Right atrium auricular region (tissue), 2 donors: ENCODE results near the gene MYZAP. TPM values are rescaled to one million over a fixed set of nuclear protein-coding genes. Genes with fewer than 3 reads are reported as not detected.

Source experiments
- DNase-seq: peaks from one replicate; pipeline ENCODE4 v3.0.0-alpha.2; 2019; ENCODE audit warnings: low spot score
- H3K27ac ChIP-seq, 2 donors: fragments of 200-600 bp; sonication (generic); 1 replicate in 1 of 2; 2 replicates in 1 of 2; pipeline ENCODE4 v1.5.1; 2016 to 2019
- H3K27me3 ChIP-seq, 2 donors: fragments of 200-600 bp; sonication (generic); one replicate each; pipeline versions ENCODE4 v1.5.1 to v1.6.0; 2017 to 2019
- H3K36me3 ChIP-seq: fragments of 200-600 bp; sonication (generic); one replicate; pipeline ENCODE4 v1.5.1; 2016
- H3K4me1 ChIP-seq, 2 donors: fragments of 200-600 bp; sonication (generic); one replicate each; pipeline versions ENCODE4 v1.5.1 to v1.6.0; 2017 to 2019
- H3K4me3 ChIP-seq, 2 donors: fragments of 200-600 bp; sonication (generic); 1 replicate in 1 of 2; 2 replicates in 1 of 2; pipeline ENCODE4 v1.5.1; 2017 to 2019; ENCODE audit warnings: mild to moderate bottlenecking in 1 of 2, moderate library complexity in 1 of 2
- H3K9me3 ChIP-seq, 2 donors: fragments of 200-600 bp; sonication (generic); one replicate each; pipeline ENCODE4 v1.5.1; 2019
- total RNA-seq, 2 donors: library from RNA; depleted of rRNA; stranded (reverse); fragments of >200 nt; gene quantifications; one replicate each; pipeline ENCODE4 v1.1.0, GENCODE V29; 2016
- TF ChIP-seq, protein P1 (sequence below), 2 donors: fragments of 200-600 bp; sonication (generic); IDR thresholded peaks; one replicate each; pipeline ENCODE4 v1.5.1; 2019; ENCODE audit warnings: antibody characterized with exemption in 2 of 2

Gene MYZAP
- total RNA-seq, 2 donors from 2014 or later, result 305 to 491 TPM

DNA sequence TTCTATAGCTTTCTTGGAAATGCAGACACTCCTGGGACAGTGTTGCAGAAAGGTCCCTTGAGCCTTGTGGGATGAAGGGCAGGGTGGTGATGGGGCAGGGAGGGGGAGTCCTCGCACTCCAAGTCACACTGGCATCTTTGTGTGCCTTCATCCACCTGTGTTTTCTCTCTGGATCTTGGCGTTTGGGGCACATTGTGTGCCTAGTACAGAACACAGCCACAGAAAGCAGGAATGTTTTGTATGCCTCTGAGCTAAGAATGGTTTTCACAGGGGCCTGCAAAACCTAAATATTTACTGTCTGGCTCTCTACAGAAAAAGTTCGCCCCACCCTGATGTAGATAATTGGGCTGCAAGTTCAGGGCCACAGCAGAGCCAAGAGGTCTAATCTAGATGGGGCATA, 5.7 kb downstream of the MYZAP start:
- TF ChIP-seq, protein P1, sequence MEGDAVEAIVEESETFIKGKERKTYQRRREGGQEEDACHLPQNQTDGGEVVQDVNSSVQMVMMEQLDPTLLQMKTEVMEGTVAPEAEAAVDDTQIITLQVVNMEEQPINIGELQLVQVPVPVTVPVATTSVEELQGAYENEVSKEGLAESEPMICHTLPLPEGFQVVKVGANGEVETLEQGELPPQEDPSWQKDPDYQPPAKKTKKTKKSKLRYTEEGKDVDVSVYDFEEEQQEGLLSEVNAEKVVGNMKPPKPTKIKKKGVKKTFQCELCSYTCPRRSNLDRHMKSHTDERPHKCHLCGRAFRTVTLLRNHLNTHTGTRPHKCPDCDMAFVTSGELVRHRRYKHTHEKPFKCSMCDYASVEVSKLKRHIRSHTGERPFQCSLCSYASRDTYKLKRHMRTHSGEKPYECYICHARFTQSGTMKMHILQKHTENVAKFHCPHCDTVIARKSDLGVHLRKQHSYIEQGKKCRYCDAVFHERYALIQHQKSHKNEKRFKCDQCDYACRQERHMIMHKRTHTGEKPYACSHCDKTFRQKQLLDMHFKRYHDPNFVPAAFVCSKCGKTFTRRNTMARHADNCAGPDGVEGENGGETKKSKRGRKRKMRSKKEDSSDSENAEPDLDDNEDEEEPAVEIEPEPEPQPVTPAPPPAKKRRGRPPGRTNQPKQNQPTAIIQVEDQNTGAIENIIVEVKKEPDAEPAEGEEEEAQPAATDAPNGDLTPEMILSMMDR (IDR thresholded peaks at IDR 0.05), result no peak
- no peak for DNase-seq
- H3K36me3 ChIP-seq, result peaks cover 17% of the 10 kb centered on the region
- no peaks in the 10 kb centered on the region for H3K27me3 ChIP-seq
- no peaks in the 10 kb centered on the region for H3K9me3 ChIP-seq
- no peak overlapping the region for H3K4me3 ChIP-seq
- H3K4me1 ChIP-seq, result peaks cover 0 to 34% of the 10 kb centered on the region in 2 donors
- peak overlapping the region; percentile 91 to 93 for H3K27ac ChIP-seq

DNA sequence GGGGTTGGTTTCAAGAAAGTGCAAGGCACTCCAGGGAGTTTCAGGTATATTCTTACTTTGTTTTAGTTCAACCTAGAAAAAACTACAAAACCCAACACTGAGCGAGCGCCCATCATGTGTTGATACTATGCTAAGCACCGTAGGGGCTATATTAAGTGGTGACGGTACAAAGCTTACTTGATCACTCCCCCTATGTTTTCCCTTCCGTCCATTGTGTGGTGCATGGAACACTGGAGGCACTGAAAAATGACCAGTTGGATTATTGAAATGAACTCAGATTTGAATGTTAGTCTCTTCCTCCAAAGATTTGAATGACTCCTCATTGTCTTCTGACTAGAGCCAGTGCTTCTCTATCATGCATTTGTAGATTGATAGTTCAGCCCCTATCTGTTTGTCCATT, 6.6 kb downstream of the MYZAP start:
- peaks cover 0 to 38% of the 10 kb centered on the region in 2 donors for H3K4me1 ChIP-seq

DNA sequence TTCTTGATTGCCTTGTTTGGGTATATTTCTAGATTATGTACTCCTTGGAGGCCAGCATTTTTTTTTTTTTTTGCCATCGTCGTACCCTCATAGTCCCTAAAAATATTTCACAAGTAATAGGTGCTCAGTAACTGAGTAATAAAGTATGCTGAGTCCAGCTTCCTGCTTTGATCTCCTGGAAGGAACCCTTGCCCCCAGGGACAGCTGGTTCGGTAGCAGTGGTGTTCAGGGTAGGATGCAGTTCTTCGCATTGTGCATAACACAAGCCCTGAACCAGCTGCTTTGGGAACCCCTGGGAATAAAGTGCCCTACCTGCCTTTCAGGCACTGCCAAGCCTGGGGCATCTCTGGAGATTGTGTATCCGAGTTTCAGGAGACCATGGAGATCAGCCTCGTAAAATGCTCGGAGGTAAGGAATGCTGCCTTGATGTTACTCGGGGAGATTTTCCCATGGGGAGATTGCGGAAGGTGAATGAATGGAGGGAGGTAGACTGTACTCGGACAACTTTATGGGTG, 7.6 kb downstream of the MYZAP start:
- peak overlapping the region; percentile 39 to 48 for H3K4me3 ChIP-seq
- TF ChIP-seq, protein P1 (IDR thresholded peaks at IDR 0.05), result no peak
- peaks cover 0 to 39% of the 10 kb centered on the region in 2 donors for H3K4me1 ChIP-seq
- H3K27me3 ChIP-seq, result no peaks in the 10 kb centered on the region
- H3K27ac ChIP-seq, result peak overlapping the region; percentile 91 to 93
- H3K36me3 ChIP-seq, result peaks cover 7% of the 10 kb centered on the region
- H3K9me3 ChIP-seq, result no peaks in the 10 kb centered on the region
- no peak for DNase-seq

More for the DNA sequence above, 6.6 kb downstream of the MYZAP start:
- H3K4me3 ChIP-seq, result peak overlapping the region; percentile 39 to 48
- H3K36me3 ChIP-seq, result peaks cover 15% of the 10 kb centered on the region
- H3K27ac ChIP-seq, result peak overlapping the region; percentile 91 to 93
- H3K9me3 ChIP-seq, result no peaks in the 10 kb centered on the region
- no peaks in the 10 kb centered on the region for H3K27me3 ChIP-seq
- DNase-seq, result no peak
- TF ChIP-seq, protein P1 (IDR thresholded peaks at IDR 0.05), result no peak

DNA sequence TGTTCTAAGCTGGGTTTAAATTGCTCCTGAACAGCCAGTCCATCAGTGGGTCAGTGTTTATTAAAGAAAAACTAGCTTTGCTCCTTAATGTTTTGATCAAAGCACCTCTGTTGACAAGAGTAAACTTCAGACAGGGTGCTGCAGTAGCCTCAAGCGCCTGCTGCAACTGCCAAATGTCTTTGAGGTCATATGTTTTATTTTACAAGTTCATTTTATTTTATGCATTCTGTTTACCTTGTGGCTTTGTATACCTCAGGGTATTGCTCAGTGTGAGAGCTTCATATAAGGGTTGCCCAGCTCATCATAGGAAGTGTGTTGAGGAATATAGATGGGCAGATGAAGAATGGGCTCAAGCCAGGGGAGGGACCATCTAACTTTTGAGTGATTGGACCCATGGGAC, 8.5 kb downstream of the MYZAP start:
- Histone ChIP-seq H3K36me3 (peaks cover 15% of the 10 kb centered on the region), H3K27me3 (no peaks in the 10 kb centered on the region), H3K4me1 (peaks cover 0 to 35% of the 10 kb centered on the region in 2 donors), H3K27ac (peak overlapping the region; percentile 91 to 93), H3K4me3 (peak overlapping the region; percentile 39 to 48), H3K9me3 (no peaks in the 10 kb centered on the region)
- TF ChIP-seq, protein P1 (IDR thresholded peaks at IDR 0.05), result no peak
- DNase-seq, result no peak

DNA sequence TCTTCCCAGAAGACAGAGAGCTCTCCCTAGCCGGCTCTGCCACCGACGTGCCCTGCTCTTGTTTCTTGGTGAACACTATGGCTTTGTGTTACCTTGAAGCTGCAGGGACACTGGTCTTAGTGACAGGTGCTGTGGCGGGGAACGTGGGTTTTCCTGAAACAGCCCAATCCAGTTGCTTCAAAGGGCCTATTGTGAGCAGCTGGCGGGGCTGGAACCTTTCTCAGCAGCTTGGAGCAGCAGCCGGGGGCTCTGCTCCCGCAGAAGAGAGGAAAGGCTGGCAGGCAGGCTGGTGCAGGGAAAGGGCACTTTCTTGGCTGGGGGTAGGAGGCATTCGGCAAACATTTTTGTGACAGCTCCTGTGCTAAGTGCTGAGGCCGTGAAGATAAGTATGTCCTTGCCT, 12.8 kb downstream of the MYZAP start:
- H3K36me3 ChIP-seq, result peaks cover 49% of the 10 kb centered on the region

More for the DNA sequence above, 12.8 kb downstream of the MYZAP start:
- no peak for DNase-seq
- no peaks in the 10 kb centered on the region for H3K27me3 ChIP-seq
- no peaks in the 10 kb centered on the region for H3K9me3 ChIP-seq
- H3K4me1 ChIP-seq, result peaks cover 0 to 35% of the 10 kb centered on the region in 2 donors
- TF ChIP-seq, protein P1 (IDR thresholded peaks at IDR 0.05), result no peak
- H3K27ac ChIP-seq, result peak overlapping the region; percentile 91 to 93
- H3K4me3 ChIP-seq, result peak overlapping the region in 1 of 2 donors; percentile 48
